Measurements from ENCODE around the gene PHOSPHO1. TPM values are rescaled to one million over a fixed set of nuclear protein-coding genes. Genes with fewer than 3 reads are reported as not detected.

The PHOSPHO1 gene
- total RNA-seq, 1 donor from 2014 or later = 0.34 TPM

DNA sequence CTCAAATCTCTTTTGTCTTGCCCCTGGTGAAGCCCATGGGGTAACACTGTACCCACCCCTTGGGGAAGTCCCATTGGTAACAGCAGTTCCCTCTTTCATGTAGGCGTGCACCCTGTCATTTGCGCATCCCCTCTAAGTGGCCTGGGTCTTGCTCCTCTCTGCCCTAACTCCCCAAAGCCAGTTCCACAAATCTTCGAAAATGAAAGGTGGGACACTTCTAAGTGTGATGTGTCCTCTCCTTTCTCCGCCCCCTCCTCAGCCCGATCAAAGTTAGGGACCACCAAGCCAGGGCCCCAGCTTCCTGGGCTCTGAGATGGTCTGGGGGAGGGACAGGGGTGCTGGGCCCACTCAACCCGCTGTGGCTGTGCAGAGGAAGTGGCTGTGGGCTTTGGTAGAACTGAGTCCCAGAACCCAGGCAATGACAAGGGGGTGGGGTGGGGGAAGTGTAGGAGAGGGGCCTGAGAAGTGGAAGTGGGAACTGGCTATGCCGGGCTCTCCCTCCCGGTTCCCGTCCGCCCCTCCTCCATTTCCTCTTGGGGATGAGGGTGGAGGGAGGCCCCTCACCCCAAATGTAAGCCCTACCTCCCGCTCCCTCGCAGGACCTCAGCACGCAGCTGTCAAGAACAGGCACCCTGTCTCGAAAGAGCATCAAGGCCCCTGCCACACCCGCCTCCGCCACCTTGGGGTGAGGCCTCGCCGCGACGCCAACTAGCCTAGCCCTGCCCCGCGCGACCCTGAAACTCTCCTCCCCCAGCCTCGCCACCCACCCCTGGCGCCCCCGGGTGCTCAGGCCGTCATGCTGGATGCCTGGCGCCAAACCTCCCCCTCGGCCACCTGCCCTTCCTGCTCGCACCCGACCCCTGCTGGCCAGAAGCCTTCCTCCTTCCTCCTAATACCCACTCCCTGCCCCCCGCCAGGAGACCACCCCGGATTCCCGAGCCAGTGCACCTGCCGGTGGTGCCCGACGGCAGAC, 11.4 kb downstream of the PHOSPHO1 start:
- DNase-seq (ENCODE audit: low spot score) = no peak

DNA sequence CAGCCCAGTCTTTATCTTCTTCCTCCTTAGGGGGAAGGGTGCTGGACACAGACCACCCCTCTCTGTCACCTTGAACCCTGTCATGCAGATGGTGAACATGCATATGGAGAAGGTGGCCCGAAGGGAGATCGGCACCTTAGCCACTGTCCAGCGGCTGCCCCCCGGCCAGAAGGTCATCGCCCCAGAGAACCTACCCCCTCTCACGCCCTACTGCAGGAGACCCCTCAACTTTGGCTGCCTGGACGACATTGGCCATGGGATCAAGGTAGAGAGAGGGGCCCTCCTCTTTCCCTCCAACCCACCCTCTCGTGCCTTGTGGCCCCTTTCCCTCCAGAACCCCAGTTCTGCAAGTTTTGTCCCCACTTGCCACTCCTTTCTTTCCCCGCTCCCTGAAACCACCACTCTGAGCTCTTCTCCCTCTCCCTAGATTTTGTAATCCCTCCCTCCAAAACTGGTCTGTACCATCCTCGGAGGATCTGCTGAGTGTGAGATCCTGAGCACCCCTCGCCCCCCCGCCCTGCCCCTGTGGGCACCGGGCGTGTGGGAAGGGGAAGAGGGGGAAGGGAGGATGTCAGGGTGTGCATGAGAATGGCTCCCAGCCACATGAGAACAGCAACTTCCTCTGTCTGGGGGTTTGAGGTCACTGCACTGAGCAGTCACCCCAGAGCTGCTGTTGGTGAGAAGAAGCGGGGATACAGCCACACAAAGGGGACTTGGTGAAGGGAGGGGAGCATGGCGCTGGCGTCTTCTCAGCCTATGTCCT, 12.8 kb downstream of the PHOSPHO1 start:
- no peak for DNase-seq (ENCODE audit: low spot score)

- DNase-seq (ENCODE audit: low spot score) = no peak
These were observed 13.5 kb downstream of the PHOSPHO1 start for GRCh38 chr17:49216953-49217650.

DNA sequence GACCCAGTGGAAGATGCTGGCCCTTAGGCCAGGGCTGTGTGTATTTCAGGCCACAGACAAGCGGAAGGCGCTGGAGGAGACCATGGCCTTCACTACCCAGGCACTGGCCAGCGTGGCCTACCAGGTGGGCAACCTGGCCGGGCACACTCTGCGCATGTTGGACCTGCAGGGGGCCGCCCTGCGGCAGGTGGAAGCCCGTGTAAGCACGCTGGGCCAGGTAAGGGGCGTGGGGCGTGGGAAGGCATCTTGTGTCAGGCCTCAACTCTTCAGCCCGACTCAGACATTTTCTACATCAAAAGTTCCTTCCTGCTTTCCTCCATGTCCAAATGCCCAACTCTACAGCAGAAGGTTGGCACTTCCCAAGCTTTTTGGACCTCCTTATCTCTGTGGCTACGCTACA, 14.1 kb downstream of the PHOSPHO1 start:
- DNase-seq (ENCODE audit: low spot score) = no peak

DNA sequence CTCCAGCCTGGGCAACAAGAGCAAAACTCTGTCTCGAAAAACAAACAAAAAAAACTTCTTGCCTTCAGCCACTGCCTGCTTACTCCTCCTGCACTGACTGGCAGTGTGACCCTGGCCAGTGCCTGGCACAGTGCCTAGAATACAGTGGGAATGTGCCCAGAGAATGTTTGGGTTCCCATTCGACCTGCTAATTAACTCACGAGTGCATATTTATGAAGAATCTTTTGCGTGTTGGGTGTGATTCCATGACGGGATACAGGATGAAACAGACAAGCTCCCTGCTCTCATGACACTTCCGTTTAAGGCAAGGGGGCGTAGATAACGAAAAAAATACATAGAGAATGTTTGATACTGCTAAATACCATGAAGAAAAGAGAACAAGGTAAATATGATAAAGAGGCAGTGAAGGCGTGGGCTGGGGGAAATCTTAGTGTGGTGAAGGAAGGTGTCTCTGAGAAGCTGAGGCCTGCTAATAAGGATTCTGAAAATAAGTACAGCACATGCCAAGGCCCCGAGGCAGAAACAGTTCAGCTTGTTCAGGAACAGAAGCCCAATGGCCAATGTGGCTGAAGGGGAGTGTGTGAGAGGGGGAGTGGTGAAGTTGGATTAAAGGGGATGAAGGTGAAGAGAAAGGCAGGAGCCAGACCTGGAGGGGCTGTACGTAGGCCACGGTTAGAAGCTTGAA, 15.8 kb downstream of the PHOSPHO1 start:
- no peak for DNase-seq (ENCODE audit: low spot score)

DNA sequence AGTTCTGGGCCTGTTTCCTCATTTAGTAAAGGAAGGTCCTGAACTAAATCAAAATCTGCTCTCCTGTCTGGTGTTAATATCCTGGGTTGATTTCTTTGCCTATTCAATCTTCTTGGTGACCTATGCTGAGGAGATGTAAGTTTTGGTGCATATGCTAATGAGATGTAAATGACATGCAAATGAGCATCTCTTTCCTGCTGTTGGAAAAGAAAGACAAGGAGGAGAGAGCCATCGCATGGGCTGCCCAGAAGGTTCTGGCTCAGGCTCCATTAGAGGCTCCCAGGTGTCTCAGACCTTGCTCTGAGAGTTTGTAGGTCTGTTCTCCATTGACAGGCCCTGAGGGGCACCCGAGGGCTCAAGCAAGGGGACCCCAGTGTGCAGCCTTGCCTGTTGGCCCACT, 16.7 kb downstream of the PHOSPHO1 start:
- no peak for DNase-seq (ENCODE audit: low spot score)

- no peak for DNase-seq (ENCODE audit: low spot score)
These were observed 17.2 kb downstream of the PHOSPHO1 start for GRCh38 chr17:49213399-49213798.

DNA sequence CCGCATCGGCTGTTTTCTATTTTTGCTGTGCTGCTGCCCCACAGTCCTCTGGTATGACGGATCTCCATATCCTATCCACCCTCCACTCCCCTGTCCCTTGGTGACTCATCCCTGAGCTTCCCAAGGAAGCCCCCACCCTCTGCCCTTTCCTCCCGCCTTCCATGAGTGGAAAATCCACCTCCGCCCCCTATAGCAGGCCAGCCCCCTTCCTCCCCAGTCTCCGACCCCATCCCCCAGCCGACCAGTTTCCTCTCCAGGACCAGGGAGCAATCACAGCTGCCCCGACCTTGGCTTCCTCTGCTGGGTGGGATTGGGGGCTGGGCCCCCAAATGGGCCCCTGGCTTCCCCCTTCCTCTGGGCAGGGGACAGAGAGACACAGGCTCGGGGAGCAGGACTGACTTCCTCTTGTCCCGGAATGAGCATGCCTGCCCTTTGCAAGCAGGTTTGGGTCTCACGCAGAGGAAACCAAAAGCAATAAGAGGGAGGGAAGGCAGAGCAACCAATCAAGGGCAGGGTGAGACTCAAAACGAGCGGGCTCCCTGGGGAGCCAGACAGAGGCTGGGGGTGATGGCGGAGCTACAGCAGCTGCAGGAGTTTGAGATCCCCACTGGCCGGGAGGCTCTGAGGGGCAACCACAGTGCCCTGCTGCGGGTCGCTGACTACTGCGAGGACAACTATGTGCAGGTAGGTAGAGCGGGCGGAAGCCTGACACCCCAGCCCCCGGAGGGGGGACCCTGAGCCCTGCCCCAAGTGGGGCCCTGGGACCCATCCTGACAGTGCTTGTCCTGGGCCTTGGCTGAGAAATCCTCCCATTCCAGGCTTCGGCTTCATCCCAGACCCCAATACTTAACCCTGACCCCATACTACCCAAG, 20.2 kb downstream of the PHOSPHO1 start, which contains the start of the genes ABI3 and GNGT2:
Gene ABI3, plus strand, starts transcription at position 550 of the 872 bp plus-strand sequence. Its CDS starts 18 bp downstream, at position 568.
Gene GNGT2, minus strand, starts transcription at position 417 of the 872 bp plus-strand sequence. CDS start 3,152 bp downstream, outside the sequence.
- DNase-seq (ENCODE audit: low spot score) = no peak

DNA sequence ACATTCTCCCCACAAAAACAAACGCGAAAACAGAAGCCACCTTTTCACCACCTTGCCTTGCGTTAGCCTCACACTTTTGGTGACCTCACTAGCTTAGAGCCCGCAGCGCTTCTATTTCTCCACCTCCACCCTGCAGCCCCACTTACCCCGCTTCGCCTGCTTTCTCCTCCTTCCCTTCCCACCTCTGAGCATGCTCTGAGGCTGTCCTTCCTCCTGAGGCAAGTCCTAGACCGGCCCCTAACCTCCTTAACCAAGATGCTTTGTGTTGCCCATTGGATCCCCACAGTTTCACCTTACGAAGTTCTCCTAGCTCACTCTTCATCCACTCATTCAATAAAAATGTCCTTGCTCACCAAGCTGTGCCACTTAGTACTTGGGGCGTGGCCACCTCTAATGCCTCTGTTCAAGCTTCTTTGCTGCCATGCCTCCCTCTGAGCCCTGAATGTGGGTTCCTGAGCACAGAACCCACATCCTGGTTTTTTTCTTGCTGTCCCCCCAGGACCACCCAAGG, 21.5 kb downstream of the PHOSPHO1 start:
- DNase-seq (ENCODE audit: low spot score) = no peak

- DNase-seq (ENCODE audit: low spot score) = no peak
These were observed 26.1 kb downstream of the PHOSPHO1 start for GRCh38 chr17:49204516-49204915.

GRCh38 chr17:49203796-49204195, 26.8 kb downstream of the PHOSPHO1 start:
- DNase-seq (ENCODE audit: low spot score) = no peak

DNA sequence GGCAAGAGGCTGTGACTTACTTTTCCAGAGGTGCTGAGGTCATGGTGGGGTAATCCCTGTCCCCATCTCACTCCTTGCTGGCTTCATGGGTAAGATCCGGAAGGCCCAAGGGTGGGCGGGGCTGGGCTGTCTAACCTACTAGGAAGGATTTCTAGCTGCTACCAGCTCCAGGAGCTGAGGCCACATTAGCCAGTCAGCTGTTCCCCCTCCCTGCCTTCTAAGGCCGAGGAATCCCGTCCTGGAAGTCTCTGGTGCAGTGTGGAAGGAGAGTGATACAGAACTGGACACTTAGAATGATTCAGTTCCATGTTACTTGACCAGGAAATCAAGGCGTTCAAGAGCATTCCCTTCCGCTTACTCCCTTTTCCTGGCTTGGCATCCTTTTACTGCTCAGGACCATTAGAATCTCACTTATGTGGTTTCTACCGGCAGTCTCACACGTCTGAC, 29.1 kb downstream of the PHOSPHO1 start:
- DNase-seq (ENCODE audit: low spot score) = no peak

DNA sequence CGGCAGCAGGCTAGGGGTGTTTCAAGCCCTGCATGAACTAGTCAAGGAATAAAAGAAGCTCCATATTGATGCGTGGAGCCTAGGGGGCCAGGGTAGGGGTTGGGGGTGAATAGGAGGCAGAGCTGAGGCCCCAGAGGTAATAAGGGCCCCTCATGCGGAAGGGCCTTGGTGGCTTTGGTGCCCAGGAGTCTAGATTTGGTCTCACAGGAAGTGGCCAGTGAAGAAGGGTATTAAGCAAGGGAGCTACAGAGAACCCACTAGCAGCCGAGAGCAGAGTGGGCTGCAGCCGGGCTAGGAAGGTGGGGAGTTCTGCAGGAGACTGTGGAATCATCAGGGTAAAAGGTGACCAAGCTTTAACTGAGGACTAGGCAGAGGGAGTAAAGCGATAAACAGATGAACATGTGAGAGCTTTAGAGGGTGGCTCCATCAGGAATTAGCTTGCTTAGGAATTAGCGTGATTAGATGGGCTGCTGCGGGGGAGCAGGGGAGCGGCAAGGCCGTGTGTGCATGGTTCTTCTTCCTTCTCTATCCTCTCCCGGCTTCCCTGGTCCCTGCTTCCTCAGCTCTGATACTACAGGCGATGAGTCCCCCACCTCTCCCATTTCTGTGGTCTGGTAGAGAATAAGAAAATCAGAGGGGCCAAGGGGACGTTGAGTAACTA, 30.0 kb downstream of the PHOSPHO1 start:
- no peak for DNase-seq (ENCODE audit: low spot score)

DNA sequence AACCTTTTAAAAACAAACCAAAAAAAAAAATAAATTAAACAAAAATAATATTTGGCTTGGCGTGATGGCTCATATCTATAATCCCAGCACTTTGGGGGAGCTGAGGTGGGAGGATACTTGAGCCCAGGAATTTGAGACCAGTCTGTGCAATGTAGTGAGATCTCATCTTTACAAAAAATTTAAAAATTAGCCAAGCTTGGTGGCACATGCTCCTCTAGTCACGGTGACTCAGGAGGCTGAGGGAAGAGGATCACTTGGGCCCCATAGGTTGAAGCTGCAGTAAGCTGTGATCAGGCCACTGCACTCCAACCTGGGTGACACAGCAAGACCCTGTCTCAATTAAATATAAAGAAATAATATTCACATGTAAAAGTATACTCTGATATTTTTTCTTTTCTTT, 32.4 kb downstream of the PHOSPHO1 start:
- DNase-seq (ENCODE audit: low spot score) = no peak

GRCh38 chr17:49197346-49197998, 33.1 kb downstream of the PHOSPHO1 start:
- DNase-seq (ENCODE audit: low spot score) = no peak

DNA sequence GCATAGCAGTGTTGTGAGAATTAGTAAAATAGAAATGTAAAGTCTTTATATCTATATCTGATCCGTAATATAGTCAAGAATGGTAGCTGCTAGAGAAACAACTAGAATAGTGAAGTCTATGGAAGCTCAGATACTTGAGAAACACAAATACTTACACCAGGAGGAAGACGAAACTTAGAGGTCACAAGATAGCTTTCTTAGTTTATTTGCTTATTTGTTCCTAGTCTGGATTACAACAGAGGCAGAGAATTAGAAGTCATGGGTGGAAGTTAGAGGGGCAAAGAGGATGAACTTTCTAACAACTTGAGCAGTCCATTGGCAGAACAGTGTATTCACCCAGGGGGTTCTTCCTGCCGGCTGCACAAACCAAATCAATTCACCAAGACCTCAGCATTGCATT, 34.1 kb downstream of the PHOSPHO1 start:
- DNase-seq (ENCODE audit: low spot score) = no peak

GRCh38 chr17:49195751-49196150, 34.8 kb downstream of the PHOSPHO1 start:
- DNase-seq (ENCODE audit: low spot score) = no peak

DNA sequence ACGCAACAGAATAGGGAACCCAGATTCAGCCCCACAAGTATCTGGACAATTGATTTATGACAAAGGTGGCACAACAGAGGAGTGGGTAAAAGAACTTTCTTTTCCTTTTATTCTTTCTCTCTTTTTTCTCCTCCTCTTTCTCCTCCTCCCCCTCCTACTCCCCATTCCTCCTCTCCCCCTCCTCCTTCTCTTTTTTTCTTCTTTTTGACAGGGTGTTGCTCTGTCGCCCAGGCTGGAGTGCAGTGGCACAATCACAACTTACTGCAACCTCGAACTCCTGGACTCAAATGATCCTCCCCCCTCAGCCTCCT, 36.3 kb downstream of the PHOSPHO1 start:
- no peak for DNase-seq (ENCODE audit: low spot score)

Measured in ureter (tissue), 1 donor.